DND-41 (cell line): Measurements from ENCODE around the gene FAM193B.

Experiments used
- EZH2 ChIP-seq: IDR thresholded peaks from 3 replicates; pipeline ENCODE4 v1.6.1; 2012; ENCODE audit warnings: borderline replicate concordance, low read depth, mild to moderate bottlenecking, moderate library complexity, low read length, inconsistent platforms; ENCODE audit not compliant: severe bottlenecking
- TF ChIP-seq, protein P1 (sequence below): IDR thresholded peaks from 2 replicates; pipeline ENCODE4 v1.5.1; 2012; ENCODE audit warnings: borderline replicate concordance, low read length, moderate library complexity, mild to moderate bottlenecking; ENCODE audit not compliant: poor library complexity, severe bottlenecking; ENCODE audit errors: extremely low read depth

DNA sequence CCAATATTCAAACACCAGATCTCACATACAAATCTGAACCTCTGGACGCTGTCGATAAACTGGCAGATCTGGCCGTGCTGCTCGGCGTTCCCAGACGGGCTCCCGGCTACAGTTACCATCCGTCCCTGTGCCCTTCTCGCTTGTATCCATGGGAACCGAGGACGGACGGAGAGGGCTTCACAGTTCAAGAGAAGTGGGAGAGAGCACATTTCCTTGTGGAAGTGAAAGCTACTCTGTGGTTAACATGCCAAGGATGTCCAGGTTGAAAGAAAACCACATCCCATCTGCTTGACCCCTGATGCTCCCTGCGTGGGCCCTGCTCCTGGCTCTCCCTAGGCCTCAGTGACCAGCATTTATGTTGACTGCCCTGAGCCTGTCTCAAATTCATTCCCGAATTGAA is 74.6 kb downstream of the FAM193B start:
- TF ChIP-seq, protein P1, sequence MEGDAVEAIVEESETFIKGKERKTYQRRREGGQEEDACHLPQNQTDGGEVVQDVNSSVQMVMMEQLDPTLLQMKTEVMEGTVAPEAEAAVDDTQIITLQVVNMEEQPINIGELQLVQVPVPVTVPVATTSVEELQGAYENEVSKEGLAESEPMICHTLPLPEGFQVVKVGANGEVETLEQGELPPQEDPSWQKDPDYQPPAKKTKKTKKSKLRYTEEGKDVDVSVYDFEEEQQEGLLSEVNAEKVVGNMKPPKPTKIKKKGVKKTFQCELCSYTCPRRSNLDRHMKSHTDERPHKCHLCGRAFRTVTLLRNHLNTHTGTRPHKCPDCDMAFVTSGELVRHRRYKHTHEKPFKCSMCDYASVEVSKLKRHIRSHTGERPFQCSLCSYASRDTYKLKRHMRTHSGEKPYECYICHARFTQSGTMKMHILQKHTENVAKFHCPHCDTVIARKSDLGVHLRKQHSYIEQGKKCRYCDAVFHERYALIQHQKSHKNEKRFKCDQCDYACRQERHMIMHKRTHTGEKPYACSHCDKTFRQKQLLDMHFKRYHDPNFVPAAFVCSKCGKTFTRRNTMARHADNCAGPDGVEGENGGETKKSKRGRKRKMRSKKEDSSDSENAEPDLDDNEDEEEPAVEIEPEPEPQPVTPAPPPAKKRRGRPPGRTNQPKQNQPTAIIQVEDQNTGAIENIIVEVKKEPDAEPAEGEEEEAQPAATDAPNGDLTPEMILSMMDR = no peak
- no peak for TF ChIP-seq EZH2
